Activated CD4-positive, CD25-positive, alpha-beta regulatory T cell treated with anti-CD3 and anti-CD28 coated beads, Interleukin-2, amount 50 U/mL, for 16 hours (primary cell): ENCODE results near the gene CYP2A7.
A peak's percentile ranks its signal among the peaks of the same experiment; 100 is the strongest.
"Not testable (repeated sequence)": the region's sequence is repeated elsewhere in the genome, so short reads cannot be mapped to it uniquely, and the experiment has no call there.

Experiments
- DNase-seq: peaks from one replicate; pipeline ENCODE4 v3.0.0-alpha.2; 2020; ENCODE audit warnings: low read depth, low spot score

Gene CYP2A7, protein sequence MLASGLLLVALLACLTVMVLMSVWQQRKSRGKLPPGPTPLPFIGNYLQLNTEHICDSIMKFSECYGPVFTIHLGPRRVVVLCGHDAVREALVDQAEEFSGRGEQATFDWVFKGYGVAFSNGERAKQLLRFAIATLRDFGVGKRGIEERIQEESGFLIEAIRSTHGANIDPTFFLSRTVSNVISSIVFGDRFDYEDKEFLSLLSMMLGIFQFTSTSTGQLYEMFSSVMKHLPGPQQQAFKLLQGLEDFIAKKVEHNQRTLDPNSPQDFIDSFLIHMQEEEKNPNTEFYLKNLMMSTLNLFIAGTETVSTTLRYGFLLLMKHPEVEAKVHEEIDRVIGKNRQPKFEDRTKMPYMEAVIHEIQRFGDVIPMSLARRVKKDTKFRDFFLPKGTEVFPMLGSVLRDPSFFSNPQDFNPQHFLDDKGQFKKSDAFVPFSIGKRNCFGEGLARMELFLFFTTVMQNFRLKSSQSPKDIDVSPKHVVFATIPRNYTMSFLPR

DNA sequence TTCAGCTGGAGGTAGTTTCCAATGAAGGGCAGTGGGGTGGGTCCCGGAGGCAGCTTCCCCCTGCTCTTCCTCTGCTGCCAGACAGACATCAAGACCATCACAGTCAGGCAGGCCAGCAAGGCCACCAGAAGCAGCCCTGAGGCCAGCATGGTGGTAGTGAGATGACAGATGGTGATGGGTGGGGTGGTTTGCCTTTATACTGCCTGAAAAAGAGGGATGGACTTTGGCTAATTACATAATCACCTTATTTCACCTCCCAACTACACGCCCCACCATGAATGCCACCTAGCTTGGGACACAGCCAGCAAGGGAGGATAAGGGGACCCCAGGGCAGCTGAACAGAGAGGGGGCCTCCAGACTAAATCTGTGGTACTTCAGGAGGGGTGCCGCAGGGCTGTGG lies at the start of gene CYP2A7:
Gene CYP2A7 (minus strand): TSS at position 170 of the 400 bp plus-strand sequence. CDS start 21 bp downstream, at position 149.
- not testable (repeated sequence) for DNase-seq

DNA sequence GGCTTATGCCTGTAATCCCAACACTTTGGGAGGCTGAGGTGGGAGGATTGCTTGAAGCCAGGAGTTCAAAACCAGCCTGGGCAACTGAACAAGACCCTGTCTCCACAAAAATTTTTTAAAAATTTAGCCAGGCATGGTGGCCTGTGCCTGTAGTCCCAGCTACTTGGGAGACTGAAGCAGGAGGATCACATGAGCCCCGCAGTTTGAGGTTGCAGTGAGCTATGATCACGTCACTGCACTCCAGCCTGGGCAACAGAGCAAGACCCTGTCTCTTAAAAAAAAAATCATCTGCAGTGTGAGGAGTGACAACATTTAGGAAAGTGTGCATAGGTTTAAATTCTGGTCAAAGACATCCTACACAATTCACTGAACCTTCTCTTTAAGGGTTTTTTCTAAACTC lies 48.8 kb upstream of the CYP2A7 start:
- not testable (repeated sequence) for DNase-seq

DNA sequence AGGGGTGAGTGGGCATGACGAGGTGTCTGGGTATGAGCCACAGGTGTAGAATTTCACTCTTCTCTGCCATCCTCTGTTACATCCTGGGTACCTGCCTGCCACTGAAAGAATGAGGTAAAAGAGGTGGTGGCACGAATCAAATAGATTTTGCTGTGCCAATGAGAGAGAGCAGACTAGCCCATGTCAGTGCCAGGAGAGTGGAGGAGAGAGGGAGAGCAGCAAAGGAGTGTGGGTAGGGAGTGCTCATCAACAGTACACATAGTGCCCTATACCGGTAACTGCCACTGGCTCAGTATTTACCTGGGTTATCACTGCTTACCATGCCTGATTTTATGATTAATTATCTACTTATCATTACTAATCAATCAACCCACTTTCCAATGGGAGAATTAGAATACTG lies 47.9 kb upstream of the CYP2A7 start:
- not testable (repeated sequence) for DNase-seq

DNA sequence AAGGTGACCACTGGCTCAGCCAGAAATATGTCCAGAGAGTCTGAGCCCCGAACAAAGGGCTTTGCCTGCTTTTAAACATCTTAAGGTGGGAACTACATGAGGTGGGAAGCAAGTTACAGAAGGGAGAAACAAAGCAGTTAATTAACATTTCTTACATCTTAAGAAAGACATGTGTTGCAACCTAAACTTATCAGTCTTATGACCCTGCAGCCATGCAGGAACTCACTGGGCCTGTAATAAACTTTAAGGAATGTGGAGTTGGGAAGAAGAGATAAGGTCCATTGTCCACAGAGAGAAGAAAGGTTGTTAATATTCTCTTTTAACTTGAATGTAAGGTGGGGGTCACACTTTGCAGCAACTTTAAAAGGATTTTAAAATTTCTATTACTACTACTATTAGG lies 46.8 kb upstream of the CYP2A7 start:
- DNase-seq = no peak

DNA sequence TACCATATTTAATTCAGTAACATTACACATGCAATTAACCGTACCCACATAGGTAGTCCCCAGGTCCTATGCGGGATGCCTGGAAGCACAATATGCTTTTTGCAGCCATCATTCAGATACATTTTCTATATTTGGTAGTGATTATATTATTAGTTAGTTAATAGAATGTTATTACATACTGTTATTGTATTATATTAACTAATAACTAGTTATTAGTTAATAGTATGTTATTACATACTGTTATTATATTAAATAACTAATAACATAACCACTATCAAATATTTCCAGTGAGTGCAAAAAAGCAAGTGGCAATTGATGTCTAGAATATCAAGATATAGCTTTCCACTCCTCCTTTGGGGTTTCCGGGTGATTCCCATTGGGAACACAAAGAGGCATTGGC lies 45.5 kb upstream of the CYP2A7 start:
- DNase-seq = no peak

DNA sequence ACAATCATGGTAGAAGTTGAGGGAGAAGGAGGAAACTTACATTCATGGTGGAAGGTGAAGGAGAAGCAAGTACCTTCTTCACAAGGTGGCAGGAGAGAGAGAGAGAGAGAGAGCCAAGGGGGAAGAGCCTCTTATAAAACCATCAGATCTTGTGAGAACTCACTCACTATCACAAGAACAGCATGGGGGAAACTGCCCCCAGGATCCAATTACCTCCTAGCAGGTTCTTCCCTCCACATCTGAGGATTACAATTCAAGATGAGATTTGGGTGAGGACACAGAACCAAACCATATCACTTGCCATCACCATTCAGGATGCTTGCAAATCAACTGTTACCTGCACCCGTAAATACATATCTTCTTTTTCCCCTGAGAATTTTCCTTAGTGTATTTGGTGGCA lies 44.2 kb upstream of the CYP2A7 start:
- DNase-seq = not testable (repeated sequence)

DNA sequence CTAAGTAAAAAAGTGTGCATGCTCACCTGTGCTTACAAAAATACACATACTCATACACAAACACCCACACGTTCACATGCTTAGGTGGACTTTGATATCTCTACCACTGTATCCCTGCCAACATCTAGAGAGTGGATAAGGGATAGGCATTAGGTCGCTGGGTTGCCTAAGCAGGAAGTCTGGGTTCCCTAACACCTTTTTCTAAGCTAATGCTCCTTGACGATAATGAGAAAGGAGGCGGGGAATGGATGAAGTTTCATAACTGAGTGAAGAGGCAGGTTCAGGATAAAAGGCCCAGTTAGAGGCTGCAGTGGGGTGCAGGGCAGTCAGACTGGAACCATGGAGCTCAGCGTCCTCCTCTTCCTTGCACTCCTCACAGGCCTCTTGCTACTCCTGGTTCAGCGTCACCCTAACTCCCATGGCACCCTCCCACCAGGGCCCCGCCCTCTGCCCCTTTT lies 41.9 kb upstream of the CYP2A7 start:
- DNase-seq = no peak

DNA sequence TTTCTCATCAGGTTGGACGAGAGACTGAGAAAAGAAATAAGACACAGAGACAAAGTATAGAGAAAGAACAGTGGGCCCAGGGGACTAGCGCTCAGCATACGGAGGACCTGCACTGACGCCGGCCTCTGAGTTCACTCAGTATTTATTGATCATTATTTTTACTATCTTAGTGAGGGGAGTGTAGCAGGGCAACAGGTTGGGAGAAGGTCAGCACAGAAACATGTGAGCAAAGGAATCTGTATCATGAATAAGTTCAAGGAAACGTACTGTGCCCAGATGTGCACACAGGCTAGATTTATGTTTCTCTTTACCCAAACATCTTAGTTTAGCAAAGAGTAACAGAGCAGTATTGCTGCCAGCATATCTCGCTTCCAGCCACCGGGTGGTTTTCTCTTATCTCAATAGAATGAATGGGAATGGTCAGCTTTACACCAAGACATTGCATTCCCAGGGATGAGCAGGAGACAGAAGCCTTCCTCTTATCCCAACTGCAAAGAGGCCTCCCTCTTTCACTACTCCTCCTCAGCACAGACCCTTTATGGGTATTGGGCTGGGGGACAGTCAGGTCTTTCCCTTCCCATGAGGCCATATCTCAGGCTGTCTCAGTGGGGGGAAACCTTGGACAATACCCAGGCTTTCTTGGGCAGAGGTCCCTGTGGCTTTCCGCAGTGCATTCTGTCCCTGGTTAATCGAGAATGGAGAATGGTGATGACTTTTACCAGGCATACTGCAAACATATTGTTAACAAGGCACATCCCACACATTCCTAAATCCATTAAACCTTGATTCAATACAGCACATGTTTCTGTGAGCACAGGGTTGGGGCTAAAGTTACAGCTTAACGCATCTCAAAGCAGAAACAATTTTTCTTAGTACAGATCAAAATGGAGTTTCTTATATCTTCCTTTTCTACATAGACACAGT lies 40.5 kb upstream of the CYP2A7 start:
- DNase-seq = not testable (repeated sequence)

DNA sequence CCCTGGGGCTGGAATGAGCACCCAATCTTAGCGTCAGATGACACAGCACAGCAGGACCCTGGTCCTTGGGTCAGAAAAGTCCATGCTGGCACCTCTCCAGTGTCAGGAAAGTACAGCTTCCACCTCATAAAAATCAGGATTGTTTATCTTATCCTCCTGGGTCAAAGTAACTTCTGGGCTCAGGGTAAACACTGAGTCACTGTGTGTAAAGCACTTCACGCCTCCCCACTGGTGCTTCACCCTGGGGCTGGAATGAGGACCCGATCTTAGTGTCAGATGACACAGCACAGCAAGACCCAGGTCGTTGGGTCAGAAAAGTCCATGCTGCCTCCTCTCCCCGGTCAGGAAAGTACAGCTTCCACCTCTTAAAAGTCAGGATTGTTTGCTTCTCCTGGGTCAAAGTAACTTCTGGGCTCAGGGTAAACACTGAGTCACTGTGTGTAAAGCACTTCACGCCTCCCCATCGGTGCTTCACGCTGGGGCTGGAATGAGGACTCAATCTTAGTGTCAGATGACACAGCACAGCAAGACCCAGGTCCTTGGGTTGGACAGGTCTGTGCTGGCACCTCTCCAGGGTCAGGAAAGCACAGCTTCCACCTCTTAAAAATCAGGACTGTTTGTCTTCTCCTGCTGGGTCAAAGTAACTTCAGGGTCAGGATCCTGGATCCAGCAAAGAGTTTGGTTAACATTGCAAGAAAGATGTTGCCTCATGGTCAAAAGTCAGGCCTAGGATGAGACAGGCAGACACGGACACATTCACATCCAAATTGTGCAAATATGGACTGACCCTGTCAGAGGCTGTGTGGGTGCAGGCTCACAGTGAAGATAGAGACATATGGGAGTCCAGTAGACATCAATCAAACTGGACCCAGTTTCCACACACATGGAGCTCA lies 39.2 kb upstream of the CYP2A7 start:
- no peak for DNase-seq

DNA sequence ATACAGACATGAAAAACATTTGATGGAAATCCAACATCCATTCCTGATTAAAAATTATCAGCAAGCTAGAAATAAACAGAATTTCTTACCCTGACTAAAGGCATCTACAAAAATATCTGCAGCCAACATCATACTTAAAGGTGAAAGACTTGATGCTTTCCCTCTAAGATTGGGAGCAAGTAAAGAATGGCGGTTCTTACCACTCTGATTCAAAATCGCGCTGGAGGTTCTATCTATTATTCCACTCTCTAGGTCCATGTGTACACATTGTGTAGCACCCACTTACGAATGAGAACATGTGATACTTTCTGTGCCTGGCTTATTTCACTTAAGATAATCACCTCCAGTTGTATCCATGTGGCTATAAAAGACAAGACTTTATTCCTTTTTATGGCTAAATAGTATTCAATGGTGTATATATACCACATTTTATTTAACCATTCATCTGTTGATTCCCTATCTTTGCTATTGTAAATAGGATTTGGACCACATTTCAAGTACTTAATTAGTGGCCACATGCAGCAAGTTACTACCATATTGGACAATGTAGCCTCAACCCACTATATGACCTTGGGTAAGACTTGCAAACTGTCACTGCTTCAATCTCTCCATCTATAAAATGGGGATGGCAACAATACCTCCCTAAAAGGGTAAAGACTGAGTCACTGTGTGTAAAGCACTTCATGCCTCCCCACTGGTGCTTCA lies 38.4 kb upstream of the CYP2A7 start:
- DNase-seq = no peak

DNA sequence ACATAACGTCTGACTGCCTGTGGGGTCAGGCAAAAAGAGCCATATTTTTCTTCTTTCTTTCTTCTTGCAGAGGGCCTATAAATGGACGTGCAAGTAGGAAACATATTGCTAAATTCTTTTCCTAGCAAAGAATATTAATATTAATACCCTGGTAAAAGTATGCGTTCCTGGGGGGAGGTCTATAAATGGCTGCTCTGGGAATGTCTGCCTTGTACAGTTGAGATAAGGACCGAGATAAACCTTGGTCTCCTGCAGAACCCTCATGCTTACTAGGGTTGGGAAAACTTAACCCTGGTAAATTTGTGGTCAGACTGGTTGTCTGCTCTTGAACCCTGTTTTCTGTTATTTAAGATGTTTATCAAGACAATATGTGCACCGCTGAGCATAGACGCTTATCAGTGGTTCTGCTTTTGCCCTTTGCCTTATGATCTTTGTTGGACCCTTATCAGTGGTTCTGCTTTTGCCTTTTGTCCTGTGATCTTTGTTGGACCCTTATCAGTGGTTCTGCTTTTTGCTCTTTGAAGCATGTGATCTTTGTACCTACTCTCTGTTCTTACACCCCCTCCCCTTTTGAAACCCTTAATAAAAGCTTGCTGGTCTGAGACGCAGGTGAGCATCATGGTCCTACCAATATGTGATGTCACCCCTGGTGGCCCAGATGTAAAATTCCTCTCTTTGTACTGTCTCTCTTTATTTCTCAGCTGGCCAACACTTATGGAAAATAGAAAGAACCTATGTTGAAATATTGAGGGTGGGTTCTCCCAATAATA lies 37.7 kb upstream of the CYP2A7 start:
- DNase-seq = not testable (repeated sequence)

DNA sequence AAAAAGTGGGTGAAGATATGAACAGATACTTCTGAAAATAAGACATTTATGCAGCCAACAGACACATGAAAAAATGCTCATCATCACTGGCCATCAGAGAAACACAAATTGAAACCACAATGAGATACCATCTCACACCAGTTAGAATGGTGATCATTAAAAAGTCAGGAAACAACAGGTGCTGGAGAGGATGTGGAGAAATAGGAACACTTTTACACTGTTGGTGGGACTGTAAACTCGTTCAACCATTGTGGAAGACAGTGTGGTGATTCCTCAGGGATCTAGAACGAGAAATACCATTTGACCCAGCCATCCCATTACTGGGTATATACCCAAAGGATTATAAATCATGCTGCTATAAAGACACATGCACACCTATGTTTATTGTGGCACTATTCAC lies 36.3 kb upstream of the CYP2A7 start:
- DNase-seq = not testable (repeated sequence)

DNA sequence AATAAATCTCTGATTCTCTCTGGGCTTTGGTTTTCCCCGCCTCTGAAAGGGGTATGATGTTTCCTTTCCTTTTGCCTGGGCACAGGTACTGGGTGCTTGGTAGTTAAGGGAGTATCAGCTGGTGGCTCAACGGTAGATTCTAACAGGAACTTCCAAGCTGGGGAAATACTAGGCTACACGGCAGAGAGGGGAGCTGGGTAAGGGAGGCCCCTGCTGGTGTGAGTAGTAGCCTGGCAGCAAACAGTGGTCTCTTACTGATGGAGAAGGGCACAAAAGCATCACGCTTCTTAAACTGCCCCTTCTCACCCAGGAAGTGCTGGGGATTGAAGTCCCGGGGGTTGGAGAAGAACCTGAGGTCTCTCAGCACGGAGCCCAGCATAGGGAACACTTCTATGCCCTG lies 26.9 kb upstream of the CYP2A7 start:
- DNase-seq = no peak

DNA sequence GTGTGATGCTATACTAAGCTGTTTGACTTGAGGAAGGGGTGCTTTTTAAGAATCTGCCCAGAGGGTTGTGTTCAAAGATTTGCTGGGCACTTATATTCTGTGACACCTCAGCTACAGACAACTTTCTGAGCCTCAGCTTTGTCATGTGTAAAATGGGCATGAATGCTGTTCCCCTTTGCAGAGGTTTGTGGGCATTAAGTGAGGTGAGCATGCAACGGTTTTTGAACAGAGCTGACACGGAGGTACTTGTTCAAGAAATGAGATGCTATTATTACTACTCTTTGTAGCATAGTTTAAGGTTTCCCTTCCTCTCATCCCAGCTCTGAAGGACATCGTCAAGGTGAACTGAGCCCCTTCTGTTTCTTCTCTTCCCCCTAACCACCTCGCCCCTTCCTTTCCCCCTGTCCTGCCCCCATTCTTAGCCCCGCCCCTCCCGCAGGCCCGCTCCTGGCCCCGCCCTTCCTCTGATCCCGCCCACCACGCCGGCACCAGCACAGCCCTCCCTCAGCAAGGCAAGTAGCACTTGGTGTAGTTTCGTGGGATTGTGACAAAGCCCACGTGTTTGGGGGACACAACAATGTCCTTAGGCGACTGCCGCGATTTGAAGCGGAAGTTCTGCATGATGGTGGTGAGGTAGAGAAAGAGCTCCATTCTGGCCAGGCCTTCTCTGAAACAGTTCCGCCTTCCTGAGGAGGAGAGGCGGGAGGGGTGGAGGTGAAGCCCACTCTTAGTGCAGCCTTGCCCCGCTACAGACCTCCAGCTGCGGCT lies 26.1 kb upstream of the CYP2A7 start:
- DNase-seq = peak; percentile 7

DNA sequence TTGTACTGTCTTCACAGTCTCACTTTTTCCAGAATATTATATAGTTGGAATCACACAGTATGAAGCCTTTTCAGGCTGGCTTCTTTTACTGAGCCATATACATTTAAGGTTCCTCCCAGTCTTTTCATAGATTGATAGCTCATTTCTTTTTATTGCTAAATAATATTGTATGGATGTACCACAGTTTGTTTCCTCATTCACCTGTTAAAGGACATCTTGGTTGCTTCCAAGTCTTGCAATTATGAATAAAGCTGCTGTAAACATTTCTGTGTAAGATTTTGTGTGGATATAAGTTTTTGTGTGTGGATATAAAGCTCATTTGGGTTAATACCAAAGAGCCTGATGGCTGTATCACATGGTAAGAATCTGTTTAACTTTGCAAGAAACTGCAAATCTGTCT lies 24.5 kb upstream of the CYP2A7 start:
- DNase-seq = no peak

DNA sequence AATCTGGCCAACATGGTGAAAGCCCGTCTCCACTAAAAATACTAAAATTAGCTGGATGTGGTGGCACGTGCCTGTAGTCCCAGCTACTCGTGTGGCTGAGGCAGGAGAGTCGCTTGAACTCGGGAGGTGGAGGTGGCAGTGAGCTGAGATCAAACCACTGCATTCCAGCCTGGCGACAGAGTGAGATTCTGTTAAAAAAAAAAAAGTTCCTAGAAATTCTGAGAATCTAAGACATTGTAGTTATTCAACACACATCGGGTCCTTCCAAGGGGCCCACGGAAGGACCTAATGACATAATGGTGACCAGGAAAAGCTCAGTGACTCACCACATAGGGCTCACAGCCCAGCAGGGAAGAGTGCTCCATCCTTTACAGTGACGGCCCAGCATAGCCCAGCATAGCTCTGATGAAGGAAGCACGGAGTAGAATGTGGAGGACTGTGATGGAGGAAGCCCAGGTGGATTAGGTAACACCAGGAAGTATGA lies 22.7 kb upstream of the CYP2A7 start:
- DNase-seq = not testable (repeated sequence)

DNA sequence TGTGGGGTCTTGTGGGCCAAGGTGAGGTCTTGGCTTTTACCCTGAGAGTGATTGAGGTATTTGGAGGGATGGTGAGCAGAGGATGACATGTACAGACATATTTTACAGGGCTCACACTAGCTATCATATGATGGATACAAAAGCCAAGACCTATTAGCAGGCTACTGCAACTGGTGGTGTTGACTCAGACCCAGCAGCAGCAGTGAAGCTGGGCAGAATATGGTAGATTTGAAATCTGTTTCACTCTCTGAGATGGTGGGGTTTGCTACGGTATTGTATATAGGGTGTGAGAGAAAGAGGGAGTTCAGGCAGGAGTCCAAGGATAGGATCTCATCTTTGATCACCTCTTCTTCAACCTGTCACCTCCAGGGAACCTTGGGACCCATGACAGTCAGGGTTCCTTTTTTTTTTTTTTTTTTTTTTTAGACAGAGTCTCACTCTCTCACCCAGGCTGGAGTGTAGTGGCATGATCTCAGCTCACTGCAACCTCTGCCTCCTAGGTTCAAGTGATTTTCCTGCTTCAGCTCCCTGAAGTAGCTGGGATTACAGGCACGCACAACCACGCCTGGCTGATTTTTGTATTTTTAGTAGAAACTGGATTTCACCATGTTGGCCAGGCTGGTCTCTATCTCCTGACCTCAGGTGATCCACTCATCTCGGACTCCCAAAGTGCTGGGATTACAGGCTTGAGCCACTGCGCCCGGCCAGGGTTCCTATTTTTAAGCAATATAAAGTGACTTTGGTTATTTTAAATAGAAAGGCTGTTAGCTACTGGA lies 20.1 kb upstream of the CYP2A7 start:
- DNase-seq = not testable (repeated sequence)

DNA sequence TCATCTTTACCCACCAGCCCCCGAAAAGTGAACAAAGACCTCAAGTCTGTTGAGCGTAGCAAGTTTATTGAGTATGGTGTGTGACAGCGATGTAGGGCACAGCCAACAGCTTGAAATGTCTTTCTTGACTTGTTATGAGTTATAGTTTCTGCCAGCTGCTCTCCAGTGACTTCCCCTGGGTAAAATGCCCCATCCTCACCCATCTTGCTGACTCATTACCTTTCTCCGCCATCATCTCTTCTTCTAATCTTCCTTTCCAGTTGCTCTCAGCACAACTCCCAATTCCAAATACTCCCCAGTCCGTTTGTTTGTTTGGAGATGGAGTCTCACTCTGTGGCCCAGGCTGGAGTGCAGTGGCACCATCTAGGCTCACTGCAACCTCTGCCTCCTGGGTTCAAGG lies 18.5 kb upstream of the CYP2A7 start:
- DNase-seq = not testable (repeated sequence)
